Fibroblast of the aortic adventitia (primary cell): ENCODE results near the gene MYL5. TPM values are rescaled to one million over a fixed set of nuclear protein-coding genes. Genes with fewer than 3 reads are reported as not detected.
"Not testable (repeated sequence)": the region's sequence is repeated elsewhere in the genome, so short reads cannot be mapped to it uniquely, and the experiment has no call there.

Experiments
- DNase-seq: peaks from one replicate; pipeline ENCODE4 v3.0.0-alpha.2; 2010; ENCODE audit warnings: low read depth
- H3K4me3 ChIP-seq: 2 replicates; pipeline ENCODE4 v1.5.1; 2011; ENCODE audit warnings: low read depth, mild to moderate bottlenecking, control low read depth, low read length, moderate library complexity
- total RNA-seq: library from RNA; depleted of rRNA; stranded (reverse); fragments of >200 nt; gene quantifications from 2 replicates; pipeline ENCODE4 v1.2.3, GENCODE V29; 2012; ENCODE audit warnings: low replicate concordance
- TF ChIP-seq, protein P1 (sequence below): IDR thresholded peaks from 2 replicates; pipeline ENCODE4 v1.5.1; 2011; ENCODE audit warnings: mild to moderate bottlenecking, low read length, control low read depth, inconsistent platforms; ENCODE audit not compliant: insufficient read depth

Gene MYL5
- total RNA-seq, 1 donor: 20.4 TPM

DNA sequence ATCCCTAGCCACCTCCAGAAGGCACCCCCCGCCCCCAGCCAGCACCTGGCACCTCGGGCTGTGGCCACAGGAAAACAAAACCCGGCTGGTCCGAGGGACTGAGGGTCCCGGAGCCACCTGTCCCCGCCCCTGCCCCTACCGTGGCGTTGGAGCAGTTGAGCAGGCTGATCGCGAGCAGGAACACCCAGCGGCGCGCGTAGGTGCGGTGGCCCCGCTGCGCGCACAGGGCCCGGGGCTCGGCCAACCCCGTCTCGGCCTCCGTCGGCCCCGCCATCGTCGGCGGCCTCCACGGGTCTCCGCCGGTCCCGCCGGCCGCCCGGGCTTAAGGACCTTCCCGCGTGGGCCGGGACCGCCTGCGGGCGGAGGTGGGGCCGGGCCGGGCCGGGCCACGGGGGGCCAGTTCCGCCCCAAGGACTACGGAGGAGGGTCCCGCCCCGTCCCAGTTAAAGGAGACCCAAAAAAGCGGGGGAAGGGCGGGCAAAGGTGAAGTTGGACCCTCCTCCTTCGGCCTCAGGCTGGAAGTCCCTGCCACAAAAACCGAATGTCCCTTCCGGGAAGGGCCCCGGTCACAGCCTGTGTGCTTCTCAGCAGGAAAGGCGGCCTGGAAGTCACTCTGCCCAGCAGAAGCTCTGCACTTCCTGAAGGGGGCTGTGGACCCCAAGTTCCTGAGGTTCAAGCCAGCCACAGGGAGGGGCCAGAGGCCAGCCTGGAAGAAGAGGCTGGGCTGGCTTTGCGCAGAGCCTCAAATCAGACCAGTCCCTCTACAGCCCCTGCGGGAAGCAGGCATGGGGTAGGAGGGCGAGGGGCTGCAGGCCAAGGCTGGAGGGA, 14.7 kb downstream of the MYL5 start, which contains the start of gene SLC49A3:
SLC49A3 (minus strand) TSS at position 298 of the 828 bp plus-strand sequence; CDS start at position 274, 24 bp downstream.
- DNase-seq: no peak
- H3K4me3 ChIP-seq: peak within 1 kb of the TSS; percentile 39
- TF ChIP-seq, protein P1, sequence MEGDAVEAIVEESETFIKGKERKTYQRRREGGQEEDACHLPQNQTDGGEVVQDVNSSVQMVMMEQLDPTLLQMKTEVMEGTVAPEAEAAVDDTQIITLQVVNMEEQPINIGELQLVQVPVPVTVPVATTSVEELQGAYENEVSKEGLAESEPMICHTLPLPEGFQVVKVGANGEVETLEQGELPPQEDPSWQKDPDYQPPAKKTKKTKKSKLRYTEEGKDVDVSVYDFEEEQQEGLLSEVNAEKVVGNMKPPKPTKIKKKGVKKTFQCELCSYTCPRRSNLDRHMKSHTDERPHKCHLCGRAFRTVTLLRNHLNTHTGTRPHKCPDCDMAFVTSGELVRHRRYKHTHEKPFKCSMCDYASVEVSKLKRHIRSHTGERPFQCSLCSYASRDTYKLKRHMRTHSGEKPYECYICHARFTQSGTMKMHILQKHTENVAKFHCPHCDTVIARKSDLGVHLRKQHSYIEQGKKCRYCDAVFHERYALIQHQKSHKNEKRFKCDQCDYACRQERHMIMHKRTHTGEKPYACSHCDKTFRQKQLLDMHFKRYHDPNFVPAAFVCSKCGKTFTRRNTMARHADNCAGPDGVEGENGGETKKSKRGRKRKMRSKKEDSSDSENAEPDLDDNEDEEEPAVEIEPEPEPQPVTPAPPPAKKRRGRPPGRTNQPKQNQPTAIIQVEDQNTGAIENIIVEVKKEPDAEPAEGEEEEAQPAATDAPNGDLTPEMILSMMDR: no peak

DNA sequence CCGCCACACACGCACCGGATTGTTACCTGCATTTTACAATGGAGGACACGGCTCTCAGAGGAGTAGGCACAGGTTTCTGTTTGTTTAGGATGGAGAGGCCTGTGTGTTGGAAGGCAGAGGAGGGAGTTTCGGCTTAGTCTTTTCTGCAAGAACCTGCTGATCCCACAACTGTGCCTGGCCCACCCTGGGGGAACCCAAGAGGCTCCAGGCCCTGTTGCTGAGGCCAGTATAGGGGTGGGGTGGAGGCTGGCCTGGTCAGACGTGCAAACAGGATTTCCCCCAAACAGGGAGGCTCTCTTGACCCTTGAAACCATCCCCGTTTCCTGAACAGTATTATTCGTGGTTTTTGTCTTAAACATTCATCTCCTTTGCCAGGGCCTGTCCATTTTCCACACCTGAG, 15.4 kb downstream of the MYL5 start:
- no peak for DNase-seq
- TF ChIP-seq, protein P1: no peak
- no peak overlapping the region for H3K4me3 ChIP-seq

DNA sequence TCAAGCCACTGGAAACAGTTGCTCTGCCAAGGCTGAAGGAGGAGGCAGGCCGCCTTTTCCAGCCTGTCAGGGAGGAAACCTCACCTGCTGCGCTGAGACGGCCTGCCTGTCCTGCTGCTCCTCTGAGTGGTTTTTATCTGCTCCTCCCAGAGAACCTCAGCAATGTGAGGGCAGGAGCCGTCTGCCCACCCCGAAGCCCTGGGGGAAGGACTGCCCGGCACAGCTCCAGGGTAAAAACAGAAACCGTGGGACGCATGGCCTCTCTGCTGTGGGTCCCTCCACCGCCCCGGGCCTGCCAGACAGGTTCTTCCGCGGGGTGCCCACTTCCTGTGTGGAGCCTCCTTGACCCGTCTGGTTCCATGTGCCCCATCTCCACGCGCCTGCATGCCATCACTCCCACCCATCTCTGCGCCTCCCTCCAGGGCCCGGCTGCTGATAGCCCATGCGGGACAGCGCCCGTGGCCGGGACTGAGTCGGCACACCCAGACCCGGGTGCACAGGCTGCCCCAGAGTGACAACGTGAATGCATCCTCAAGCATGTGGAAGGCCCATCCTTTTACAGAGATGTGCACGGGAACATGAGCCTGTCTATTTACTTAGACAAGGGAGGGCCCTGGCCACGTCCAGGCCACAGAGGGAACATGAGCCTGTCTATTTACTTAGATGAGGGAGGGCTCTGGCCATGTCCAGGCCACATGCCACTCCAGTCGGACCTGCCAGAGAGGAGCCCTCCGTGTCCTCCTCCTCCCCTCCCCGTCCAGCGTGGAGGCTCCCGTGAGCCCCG, 18.6 kb downstream of the MYL5 start:
- no peak for DNase-seq
- no peak overlapping the region for H3K4me3 ChIP-seq
- TF ChIP-seq, protein P1: no peak

DNA sequence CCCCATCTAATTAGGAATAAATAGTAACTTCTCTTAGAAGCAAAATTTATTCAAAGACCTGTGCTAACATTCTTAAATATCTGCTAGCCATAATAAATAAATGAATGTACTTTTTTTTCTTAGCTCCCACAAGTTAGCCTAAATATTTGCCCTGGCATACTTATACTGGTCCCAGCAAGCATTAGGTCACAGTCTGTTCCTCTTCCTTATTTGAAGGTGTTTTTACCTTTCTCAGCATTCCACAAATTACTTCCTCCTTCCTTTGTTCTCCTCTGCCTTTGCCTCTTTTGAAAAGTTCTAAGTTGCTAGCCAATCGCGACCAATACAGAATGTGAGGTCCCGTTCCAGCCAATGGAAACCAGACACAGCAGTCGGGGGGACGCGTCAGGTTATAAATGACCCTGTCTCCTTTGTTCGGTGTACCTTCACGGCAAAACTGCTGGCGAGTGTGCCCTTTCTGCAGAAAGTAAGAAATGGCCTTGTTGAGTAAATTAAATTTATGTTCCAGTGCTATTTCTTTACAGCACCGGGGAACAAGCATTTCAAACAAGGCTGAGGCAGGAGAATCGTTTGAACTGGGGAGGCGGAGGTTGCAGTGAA, 20.1 kb downstream of the MYL5 start:
- H3K4me3 ChIP-seq, DNase-seq: not testable (repeated sequence)

DNA sequence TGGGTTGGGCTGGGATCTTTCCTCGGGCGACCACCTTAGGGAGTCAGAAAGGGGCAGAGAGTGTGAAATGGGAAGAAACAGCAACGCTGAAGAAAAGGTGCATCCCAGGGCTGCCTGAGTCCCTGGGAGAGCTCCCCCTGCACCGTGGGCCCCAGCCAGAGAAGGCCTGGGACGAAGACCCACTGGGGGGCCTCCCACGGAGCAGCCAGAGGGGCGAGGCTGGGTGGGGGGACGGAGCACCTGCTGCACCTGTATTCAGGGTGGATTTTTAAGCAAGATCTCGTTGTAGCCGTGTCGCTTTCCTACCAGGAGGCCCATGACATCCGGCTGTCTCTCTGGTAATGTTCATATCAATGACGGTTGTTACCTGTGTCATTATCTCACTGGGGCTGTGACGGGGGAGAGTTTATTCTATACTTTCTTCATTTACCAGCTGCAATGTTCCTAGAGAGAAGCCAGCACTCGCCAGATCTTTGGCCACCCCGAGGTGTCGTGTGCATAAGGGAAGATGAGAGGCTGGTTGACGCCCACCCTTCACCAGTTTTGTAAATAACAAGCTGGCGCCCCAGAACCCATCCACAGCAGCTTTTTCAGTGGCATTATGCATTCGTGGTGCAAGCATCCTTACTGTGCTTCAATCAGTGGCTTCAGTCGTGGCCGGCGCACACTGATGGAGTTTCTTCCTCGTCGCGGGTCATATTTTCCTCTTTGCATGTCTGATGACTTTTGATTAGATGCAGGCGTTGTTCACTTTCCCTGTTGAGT, 25.7 kb downstream of the MYL5 start:
- TF ChIP-seq, protein P1: no peak
- no peak overlapping the region for H3K4me3 ChIP-seq
- no peak for DNase-seq

DNA sequence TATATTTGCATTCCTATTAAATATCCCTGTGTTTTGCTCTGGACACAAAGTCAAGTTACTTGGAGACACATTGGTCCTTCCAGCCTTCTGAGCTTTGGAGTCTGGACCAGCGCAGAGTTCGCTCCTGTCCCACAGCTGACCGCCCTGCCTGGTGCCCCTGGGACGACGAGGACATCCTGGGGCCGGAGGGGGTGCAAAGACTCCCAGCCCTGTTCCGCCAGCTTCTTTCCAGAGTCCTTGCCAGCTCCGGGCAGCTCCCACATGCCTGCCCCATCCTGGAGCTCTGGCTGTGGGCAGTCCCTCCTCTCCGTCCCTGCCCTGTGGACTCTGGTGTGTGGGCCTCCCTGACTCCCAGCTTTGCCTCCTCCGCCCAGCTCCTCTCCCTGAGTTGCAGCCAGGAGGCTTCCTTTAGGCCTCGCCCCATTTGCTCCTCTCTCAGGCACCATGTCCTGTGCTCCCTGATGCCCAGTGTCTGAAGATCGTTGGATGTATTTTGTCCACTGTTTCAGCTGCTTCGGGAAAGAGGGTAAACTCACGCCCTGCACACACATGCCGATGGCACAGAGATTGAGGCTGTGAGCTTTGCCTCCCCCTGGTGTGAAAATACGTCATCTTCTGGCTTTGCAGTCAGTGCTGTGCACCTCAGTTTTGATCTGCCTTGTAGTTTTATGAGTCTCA, 26.4 kb downstream of the MYL5 start:
- TF ChIP-seq, protein P1: no peak
- no peak for DNase-seq

More for the DNA sequence above, 26.4 kb downstream of the MYL5 start:
- no peak overlapping the region for H3K4me3 ChIP-seq
